ENCODE measurements around the gene PDGFRB. TPM values are rescaled to one million over a fixed set of nuclear protein-coding genes. Genes with fewer than 3 reads are reported as not detected.

PDGFRB gene
- total RNA-seq, 2 donors from 2014 or later: 24.1 to 34.2 TPM

GRCh38 chr5:150197476-150197875 lies 41.8 kb upstream of the PDGFRB start:
- 82 to 100% methylated on average over 1 of the region's 1 CpG for WGBS, 2 donors
- peaks cover 6% of the 10 kb centered on the region for H3K4me1 ChIP-seq
- no peak for TF ChIP-seq CTCF (IDR thresholded peaks at IDR 0.05)
- H3K27ac ChIP-seq: no peak overlapping the region
- H3K4me3 ChIP-seq: no peak overlapping the region
- no peaks in the 10 kb centered on the region for H3K9me3 ChIP-seq
- ATAC-seq (no peak), DNase-seq (no peak)
- no peaks in the 10 kb centered on the region for H3K36me3 ChIP-seq (replicated peaks in 1 of 2; ENCODE audit: insufficient read depth in 1 of 2, low read depth in 2 of 2)
- no peaks in the 10 kb centered on the region for H3K27me3 ChIP-seq
- intact Hi-C loops (cut with DNase I): no loop called here

- H3K27me3 ChIP-seq: no peaks in the 10 kb centered on the region
- no peaks in the 10 kb centered on the region for H3K9me3 ChIP-seq
- TF ChIP-seq POLR2A (IDR thresholded peaks at IDR 0.05) (no peak), CTCF (IDR thresholded peaks at IDR 0.05) (no peak)
- H3K4me1 ChIP-seq: peaks cover 6% of the 10 kb centered on the region
- DNase-seq (no peak), ATAC-seq (no peak)
- H3K36me3 ChIP-seq (replicated peaks in 1 of 2; ENCODE audit: insufficient read depth in 1 of 2, low read depth in 2 of 2): no peaks in the 10 kb centered on the region
- WGBS, 2 donors: 93 to 100% methylated on average over 1 to 16 of the region's 16 CpGs
- H3K27ac ChIP-seq: no peak overlapping the region
- H3K4me3 ChIP-seq: no peak overlapping the region
- intact Hi-C loops (cut with DNase I): no loop called here
Measured at GRCh38 chr5:150196986-150197385, 41.3 kb upstream of the PDGFRB start.

- H3K4me1 ChIP-seq: peaks cover 6% of the 10 kb centered on the region
- TF ChIP-seq POLR2A (IDR thresholded peaks at IDR 0.05) (no peak), CTCF (IDR thresholded peaks at IDR 0.05) (no peak)
- no peaks in the 10 kb centered on the region for H3K36me3 ChIP-seq (replicated peaks in 1 of 2; ENCODE audit: insufficient read depth in 1 of 2, low read depth in 2 of 2)
- no peaks in the 10 kb centered on the region for H3K27me3 ChIP-seq
- no peak overlapping the region for H3K4me3 ChIP-seq
- DNase-seq (no peak), ATAC-seq (no peak)
- H3K27ac ChIP-seq: no peak overlapping the region
- no peaks in the 10 kb centered on the region for H3K9me3 ChIP-seq
- 72 to 96% methylated on average over 5 of the region's 5 CpGs for WGBS, 2 donors
- intact Hi-C loops (cut with DNase I): no loop called here
Measured at GRCh38 chr5:150196514-150196913, 40.9 kb upstream of the PDGFRB start.

- ATAC-seq: no peak
- no peak overlapping the region for H3K27ac ChIP-seq
- TF ChIP-seq POLR2A (IDR thresholded peaks at IDR 0.05) (no peak), CTCF (IDR thresholded peaks at IDR 0.05) (no peak)
Measured at GRCh38 chr5:150195736-150196485, 40.3 kb upstream of the PDGFRB start.

GRCh38 chr5:150192462-150192861 lies 36.8 kb upstream of the PDGFRB start:
- no peak overlapping the region for H3K4me3 ChIP-seq
- TF ChIP-seq POLR2A (IDR thresholded peaks at IDR 0.05) (no peak), CTCF (IDR thresholded peaks at IDR 0.05) (no peak)
- no peak for ATAC-seq
- DNase-seq: no peak
- peaks cover 0 to 13% of the 10 kb centered on the region in 2 donors for H3K27me3 ChIP-seq
- intact Hi-C loops (cut with DNase I): no loop called here
- peaks cover 11% of the 10 kb centered on the region for H3K4me1 ChIP-seq
- H3K36me3 ChIP-seq (replicated peaks in 1 of 2; ENCODE audit: insufficient read depth in 1 of 2, low read depth in 2 of 2): no peaks in the 10 kb centered on the region
- 68% methylated on average over 4 of the region's 4 CpGs; no CpG with 5 or more reads in 1 of the 2 donors for WGBS, 2 donors
- no peak overlapping the region for H3K27ac ChIP-seq
- H3K9me3 ChIP-seq: no peaks in the 10 kb centered on the region

More at GRCh38 chr5:150195736-150196485, 40.3 kb upstream of the PDGFRB start:
- peak in 1 of 4 donors; percentile 32 for DNase-seq
- no peaks in the 10 kb centered on the region for H3K36me3 ChIP-seq (replicated peaks in 1 of 2; ENCODE audit: insufficient read depth in 1 of 2, low read depth in 2 of 2)
- WGBS, 2 donors: 71 to 86% methylated on average over 7 to 9 of the region's 9 CpGs
- H3K27me3 ChIP-seq: no peaks in the 10 kb centered on the region
- H3K9me3 ChIP-seq: no peaks in the 10 kb centered on the region
- H3K4me1 ChIP-seq: peaks cover 6% of the 10 kb centered on the region
- intact Hi-C loops (cut with DNase I): no loop called here
- no peak overlapping the region for H3K4me3 ChIP-seq

Measured in body of pancreas (tissue), 4 donors.